ENCODE measurements around the gene UTP14A. TPM values are rescaled to one million over a fixed set of nuclear protein-coding genes. Genes with fewer than 3 reads are reported as not detected.

Gene UTP14A
- total and polyA plus RNA-seq, 2 donors (not counting 3 experiments of a cell fraction or from before 2014, with no cell fraction given) = 6.5 to 27.7 TPM

DNA sequence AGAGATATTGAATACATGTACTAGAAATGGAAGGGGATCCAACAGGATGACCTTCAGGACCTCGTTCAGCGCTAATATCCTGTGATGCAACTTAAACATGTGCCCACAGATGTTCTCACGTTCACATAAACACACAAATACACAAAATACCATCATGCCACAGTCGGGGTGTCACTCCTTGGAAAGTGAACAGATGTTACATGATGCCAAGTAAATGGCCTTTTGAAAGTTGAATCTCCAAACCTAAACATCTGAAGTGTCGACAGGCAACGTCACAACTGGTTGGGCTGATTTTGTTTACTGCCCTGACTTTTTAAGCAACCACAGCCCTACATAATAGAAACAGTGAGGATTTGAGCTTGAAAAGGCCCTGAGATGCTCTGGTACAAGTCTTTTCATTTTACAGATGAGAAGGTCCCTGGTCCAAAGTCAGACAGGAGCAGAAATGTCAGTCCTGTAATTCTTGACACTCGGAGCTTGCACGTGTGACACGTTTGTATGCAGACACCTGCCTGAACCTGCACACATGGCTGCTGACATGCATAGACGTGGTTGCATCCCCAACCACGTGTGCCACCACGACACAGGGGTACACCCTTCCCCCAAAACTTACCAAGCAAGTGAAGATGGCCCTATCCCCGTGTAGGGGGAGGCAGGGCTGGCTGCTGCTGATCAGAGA, 53.0 kb downstream of the UTP14A start:
- Histone ChIP-seq H3K36me3 (ENCODE audit: control insufficient read depth in 2 of 2, extremely low read depth in 1 of 2, insufficient read depth in 2 of 2, low read length in 2 of 2) (no peaks in the 10 kb centered on the region), H3K4me1 (ENCODE audit: control insufficient read depth, extremely low read depth, insufficient read depth, low read length) (peaks cover 9% of the 10 kb centered on the region), H3K79me2 (ENCODE audit: control insufficient read depth, insufficient read depth, low read length) (no peaks in the 10 kb centered on the region), H3K27me3 (ENCODE audit: control insufficient read depth in 2 of 2, insufficient read depth in 2 of 2, low read length in 2 of 2) (no peaks in the 10 kb centered on the region), H4K20me1 (replicated peaks; ENCODE audit: control insufficient read depth, extremely low read depth, insufficient read depth, low read length) (no peaks in the 10 kb centered on the region), H2AFZ (ENCODE audit: low read depth, low read length) (no peak overlapping the region), H3K9me3 (replicated peaks; ENCODE audit: control insufficient read depth, insufficient read depth, low read length) (no peaks in the 10 kb centered on the region), H3K4me2 (ENCODE audit: insufficient read depth, low read length) (no peak overlapping the region), H3K9ac (replicated peaks; ENCODE audit: extremely low read depth, insufficient read depth, low read length) (no peak overlapping the region), H3K4me3 (replicated peaks in 1 of 3; ENCODE audit: insufficient read depth in 1 of 3, low read depth in 1 of 3, low read length in 3 of 3) (no peak overlapping the region), H3K27ac (ENCODE audit: insufficient read depth, low read depth, low read length) (no peak overlapping the region), H3K9me1 (replicated peaks; ENCODE audit: control insufficient read depth, extremely low read depth, insufficient read depth, low read length) (no peaks in the 10 kb centered on the region)
- dilution Hi-C loops (cut with MboI; ENCODE audit: extremely low pct_ligation_motif_present, low sequenced_read_pairs) (no loop called here), intact Hi-C loops (cut with micrococcal nuclease) (no loop called here)
- BruUV-seq (replicated peaks) = no TSS peak
- TF ChIP-seq MAX (IDR thresholded peaks at IDR 0.05; ENCODE audit: insufficient read depth, insufficient read length) (no peak), POLR2AphosphoS5 (IDR thresholded peaks at IDR 0.05; ENCODE audit: insufficient read depth, low read depth, low read length) (no peak), GATA2 (IDR thresholded peaks at IDR 0.05; ENCODE audit: insufficient read depth, insufficient read length, low read depth, low read length) (no peak), POLR2A (IDR thresholded peaks at IDR 0.05; ENCODE audit: low read depth, low read length) (no peak), EZH2 (IDR thresholded peaks at IDR 0.05; ENCODE audit: borderline replicate concordance, low read depth, low read length, severe bottlenecking) (no peak), FOS (IDR thresholded peaks at IDR 0.05; ENCODE audit: borderline replicate concordance, insufficient read depth, low read length) (no peak), CTCF (IDR thresholded peaks at IDR 0.05; ENCODE audit: extremely low read depth in 1 of 2, insufficient read depth in 1 of 2, low read depth in 1 of 2, low read length in 2 of 2) (no peak), JUN (IDR thresholded peaks at IDR 0.05; ENCODE audit: borderline replicate concordance, insufficient read depth, insufficient read length, low read depth) (no peak), MYC (IDR thresholded peaks at IDR 0.05; ENCODE audit: low read depth, low read length) (no peak)
- DNase-seq (ENCODE audit: low read depth, low spot score) (no peak), FAIRE-seq (no peak)
- ChIA-PET POLR2A (no interaction called here), CTCF (no interaction called here)

Measured in endothelial cell of umbilical vein (primary cell).